PFSK-1 (cell line): ENCODE results near the gene TUNAR.

Experiments used
- FOXP2 ChIP-seq: optimal IDR thresholded peaks from 2 replicates; pipeline ENCODE3; 2011; ENCODE audit warnings: borderline replicate concordance, control low read depth, inconsistent platforms; ENCODE audit not compliant: insufficient read depth; ENCODE audit errors: extremely low read length, extremely low read depth
- POLR2AphosphoS5 ChIP-seq: IDR thresholded peaks from 2 replicates; pipeline ENCODE4 v1.6.1; 2012; ENCODE audit warnings: low read depth, mild to moderate bottlenecking, control low read depth, low read length, moderate library complexity
- REST ChIP-seq, 2 experiments: IDR thresholded peaks; 2 replicates each; pipeline versions ENCODE4 v1.6.1 to v1.8.0; 2011 to 2012; ENCODE audit warnings: low read depth in 2 of 2, low read length in 2 of 2, control low read depth in 1 of 2, inconsistent platforms in 1 of 2, mild to moderate bottlenecking in 1 of 2, moderate library complexity in 1 of 2; ENCODE audit not compliant: insufficient read depth in 1 of 2
- SIN3A ChIP-seq: IDR thresholded peaks from 2 replicates; pipeline ENCODE4 v1.6.1; 2012; ENCODE audit warnings: mild to moderate bottlenecking, low read length, moderate library complexity, borderline replicate concordance; ENCODE audit not compliant: insufficient read depth
- TAF1 ChIP-seq: IDR thresholded peaks from 2 replicates; pipeline ENCODE4 v1.6.1; 2012; ENCODE audit warnings: low read length, control low read depth, borderline replicate concordance; ENCODE audit not compliant: insufficient read depth

Gene TUNAR

GRCh38 chr14:95863295-95863694 is 13.3 kb upstream of the TUNAR start:
- TF ChIP-seq POLR2AphosphoS5 (no peak), TAF1 (no peak), SIN3A (no peak), REST (IDR thresholded peaks at IDR 0.05; ENCODE audit: insufficient read depth in 1 of 2, low read depth in 2 of 2, low read length in 2 of 2) (no peak), FOXP2 (no peak)

GRCh38 chr14:95869776-95870175 is 6.9 kb upstream of the TUNAR start:
- TF ChIP-seq REST (IDR thresholded peaks at IDR 0.05; ENCODE audit: insufficient read depth in 1 of 2, low read depth in 2 of 2, low read length in 2 of 2) (no peak), POLR2AphosphoS5 (no peak)

GRCh38 chr14:95870772-95871171 is 5.9 kb upstream of the TUNAR start:
- TF ChIP-seq FOXP2 (no peak), SIN3A (no peak), REST (IDR thresholded peaks at IDR 0.05; ENCODE audit: insufficient read depth in 1 of 2, low read depth in 2 of 2, low read length in 2 of 2) (no peak), POLR2AphosphoS5 (no peak), TAF1 (no peak)

GRCh38 chr14:95871531-95871930 is 5.1 kb upstream of the TUNAR start:
- TF ChIP-seq TAF1, result no peak
- no peak for TF ChIP-seq REST (IDR thresholded peaks at IDR 0.05; ENCODE audit: insufficient read depth in 1 of 2, low read depth in 2 of 2, low read length in 2 of 2)
- TF ChIP-seq FOXP2, result no peak
- TF ChIP-seq SIN3A, result no peak

- no peak for TF ChIP-seq TAF1
- TF ChIP-seq SIN3A, result no peak
- no peak for TF ChIP-seq POLR2AphosphoS5
- TF ChIP-seq REST (IDR thresholded peaks at IDR 0.05; ENCODE audit: insufficient read depth in 1 of 2, low read depth in 2 of 2, low read length in 2 of 2), result no peak
- no peak for TF ChIP-seq FOXP2
Observed at GRCh38 chr14:95872777-95873176, 3.9 kb upstream of the TUNAR start.
